NAMALWA (cell line): Measurements from ENCODE around the gene TUBE1.
"Not testable (repeated sequence)": the region's sequence is repeated elsewhere in the genome, so short reads cannot be mapped to it uniquely, and the experiment has no call there.

Experiments
- DNase-seq: peaks from one replicate; pipeline ENCODE4 v3.0.0-alpha.2; 2015; ENCODE audit warnings: low spot score

Gene TUBE1

GRCh38 chr6:112062966-112063365 is 24.3 kb downstream of the TUBE1 start:
- no peak for DNase-seq

- no peak for DNase-seq
Measured at GRCh38 chr6:112061605-112062004, 25.7 kb downstream of the TUBE1 start.

GRCh38 chr6:112058243-112059032 is 28.8 kb downstream of the TUBE1 start:
- DNase-seq: no peak

GRCh38 chr6:112054555-112055190 is 32.6 kb downstream of the TUBE1 start:
- DNase-seq: no peak

- DNase-seq: no peak
Measured at GRCh38 chr6:112054001-112054400, 33.3 kb downstream of the TUBE1 start, which contains the start of gene CCN6. TSS of gene CCN6 (plus strand) at chr6:112054104. CDS start at chr6:112054358, 254 bp downstream.

GRCh38 chr6:112051251-112051740 is 36.0 kb downstream of the TUBE1 start:
- DNase-seq: not testable (repeated sequence)

GRCh38 chr6:112050429-112050828 is 36.9 kb downstream of the TUBE1 start:
- no peak for DNase-seq

- DNase-seq: no peak
Measured at GRCh38 chr6:112049996-112050395, 37.3 kb downstream of the TUBE1 start.

- no peak for DNase-seq
Measured at GRCh38 chr6:112049026-112049799, 38.1 kb downstream of the TUBE1 start.

- DNase-seq: not testable (repeated sequence)
Measured at GRCh38 chr6:112047523-112047922, 39.8 kb downstream of the TUBE1 start.

GRCh38 chr6:112044856-112045255 is 42.4 kb downstream of the TUBE1 start:
- DNase-seq: no peak

- no peak for DNase-seq
Measured at GRCh38 chr6:112044196-112044595, 43.1 kb downstream of the TUBE1 start.

GRCh38 chr6:112043032-112044007 is 44.0 kb downstream of the TUBE1 start:
- DNase-seq: peak; percentile 96

- no peak for DNase-seq
Measured at GRCh38 chr6:112041535-112041934, 45.7 kb downstream of the TUBE1 start.

- DNase-seq: no peak
Measured at GRCh38 chr6:112040956-112041355, 46.3 kb downstream of the TUBE1 start.

- DNase-seq: no peak
Measured at GRCh38 chr6:112039431-112039770, 47.9 kb downstream of the TUBE1 start.

GRCh38 chr6:112038756-112039430 is 48.4 kb downstream of the TUBE1 start:
- no peak for DNase-seq

GRCh38 chr6:112038268-112038667 is 49.0 kb downstream of the TUBE1 start:
- no peak for DNase-seq

GRCh38 chr6:112037783-112038216 is 49.5 kb downstream of the TUBE1 start:
- DNase-seq: no peak

GRCh38 chr6:112036088-112036637 is 51.1 kb downstream of the TUBE1 start:
- no peak for DNase-seq

GRCh38 chr6:112034616-112034995 is 52.7 kb downstream of the TUBE1 start:
- no peak for DNase-seq
